SK-N-MC (cell line): ENCODE results near the gene DNER.

Experiments
- EZH2 ChIP-seq: fragments of 200-600 bp; sonication (generic); IDR thresholded peaks from one replicate; pipeline ENCODE4 v1.6.1; 2017; ENCODE audit warnings: antibody characterized with exemption
- POLR2AphosphoS5 ChIP-seq: IDR thresholded peaks from 2 replicates; pipeline ENCODE4 v1.6.1; 2012; ENCODE audit warnings: mild to moderate bottlenecking, low read depth, low read length, borderline replicate concordance

- TF ChIP-seq EZH2 (no peak), POLR2AphosphoS5 (no peak)
These were observed 73.7 kb downstream of the DNER start for GRCh38 chr2:229640636-229641035.
